H7 (cell line): ENCODE results near the gene FRMD4A. TPM values are rescaled to one million over a fixed set of nuclear protein-coding genes. Genes with fewer than 3 reads are reported as not detected.

ENCODE experiments used
- DNase-seq: peaks from one replicate; pipeline ENCODE4 v3.0.0; 2012
- H3K27me3 ChIP-seq: 2 replicates; pipeline ENCODE4 v1.6.0; 2011; ENCODE audit warnings: mild to moderate bottlenecking, low read length; ENCODE audit not compliant: control insufficient read depth, insufficient read depth
- H3K36me3 ChIP-seq: replicated peaks from 2 replicates; pipeline ENCODE4 v1.5.1; 2011; ENCODE audit warnings: low read length; ENCODE audit not compliant: control insufficient read depth, insufficient read depth
- H3K4me3 ChIP-seq: 2 replicates; pipeline ENCODE4 v1.5.1; 2011; ENCODE audit warnings: low read depth, mild to moderate bottlenecking, control low read depth, low read length, moderate library complexity; ENCODE audit not compliant: insufficient read depth
- total RNA-seq: library from RNA; depleted of rRNA; stranded (reverse); fragments of >200 nt; shearing (Covaris generic); gene quantifications from 2 replicates; pipeline ENCODE4 v1.2.3, GENCODE V29; 2014

FRMD4A gene
- total RNA-seq, 1 experiment from 2014 or later: 10.8 TPM

DNA sequence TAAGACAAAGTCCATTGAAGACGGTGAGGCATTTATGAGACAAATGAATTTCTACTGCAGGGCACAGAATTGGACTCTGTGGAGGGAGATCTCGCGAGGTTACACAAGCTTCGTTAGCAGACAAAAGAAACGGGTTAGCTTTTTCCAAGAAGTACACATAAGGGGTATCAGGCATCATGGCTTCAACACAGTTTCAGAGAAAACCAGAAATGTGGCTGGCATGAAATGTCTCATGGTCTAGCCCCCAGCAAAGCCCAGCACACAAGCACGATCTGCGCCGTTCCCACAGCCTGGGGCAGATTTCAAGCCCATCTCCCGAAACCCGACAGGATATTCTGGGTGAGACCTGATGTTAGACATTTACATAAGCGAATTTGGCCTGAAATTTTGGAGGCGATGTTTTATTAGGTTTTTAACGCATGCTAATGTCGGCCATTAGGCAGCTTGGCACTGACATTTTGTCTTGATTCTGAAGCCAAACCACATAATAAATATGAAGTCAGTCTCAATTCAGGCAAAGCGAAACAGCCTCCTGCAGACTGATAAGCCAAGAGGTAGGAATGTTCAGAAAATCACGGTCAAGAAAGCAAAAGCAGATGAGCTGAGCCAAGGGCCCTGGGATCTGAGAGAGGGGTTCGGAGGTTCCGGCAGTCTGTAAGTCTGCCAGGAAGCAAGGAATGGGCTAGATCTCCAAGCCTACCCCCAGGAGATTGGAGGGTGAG, 503.5 kb downstream of the FRMD4A start:
- Histone ChIP-seq H3K36me3 (no peaks in the 10 kb centered on the region), H3K27me3 (no peaks in the 10 kb centered on the region), H3K4me3 (no peak overlapping the region)
- DNase-seq: no peak

DNA sequence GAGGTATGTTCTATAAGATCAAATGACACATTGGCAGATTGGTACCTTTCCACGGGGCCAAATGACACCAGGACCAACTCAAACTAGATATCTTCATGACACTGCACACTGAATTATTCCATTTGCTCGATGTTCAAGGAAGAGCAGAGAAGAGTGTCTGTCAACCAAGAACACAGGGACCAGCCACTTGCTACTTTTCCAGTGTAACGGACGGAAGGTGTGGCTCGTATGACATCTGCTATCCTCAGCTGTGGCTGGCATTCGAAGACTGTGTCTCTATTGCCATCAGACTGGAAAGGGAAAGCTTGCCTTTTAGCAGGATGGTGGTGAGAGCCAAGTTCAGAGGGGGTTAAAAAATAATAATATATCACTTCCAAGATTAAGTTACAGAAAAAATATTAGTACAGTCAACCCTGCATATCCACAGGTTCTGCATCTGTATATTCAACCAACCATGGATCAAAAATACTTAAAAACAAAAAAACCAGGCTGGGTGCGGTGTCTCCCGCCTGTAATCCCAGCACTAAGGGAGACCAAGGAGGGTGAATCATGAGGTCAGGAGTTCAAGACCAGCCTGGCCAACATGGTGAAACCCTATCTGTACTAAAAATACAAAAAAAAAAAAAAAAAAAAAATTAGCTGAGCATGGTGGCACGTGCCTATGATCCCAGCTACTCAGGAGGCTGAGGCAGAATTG, 506.9 kb downstream of the FRMD4A start:
- no peak for DNase-seq
- Histone ChIP-seq H3K4me3 (no peak overlapping the region), H3K36me3 (no peaks in the 10 kb centered on the region), H3K27me3 (no peaks in the 10 kb centered on the region)

DNA sequence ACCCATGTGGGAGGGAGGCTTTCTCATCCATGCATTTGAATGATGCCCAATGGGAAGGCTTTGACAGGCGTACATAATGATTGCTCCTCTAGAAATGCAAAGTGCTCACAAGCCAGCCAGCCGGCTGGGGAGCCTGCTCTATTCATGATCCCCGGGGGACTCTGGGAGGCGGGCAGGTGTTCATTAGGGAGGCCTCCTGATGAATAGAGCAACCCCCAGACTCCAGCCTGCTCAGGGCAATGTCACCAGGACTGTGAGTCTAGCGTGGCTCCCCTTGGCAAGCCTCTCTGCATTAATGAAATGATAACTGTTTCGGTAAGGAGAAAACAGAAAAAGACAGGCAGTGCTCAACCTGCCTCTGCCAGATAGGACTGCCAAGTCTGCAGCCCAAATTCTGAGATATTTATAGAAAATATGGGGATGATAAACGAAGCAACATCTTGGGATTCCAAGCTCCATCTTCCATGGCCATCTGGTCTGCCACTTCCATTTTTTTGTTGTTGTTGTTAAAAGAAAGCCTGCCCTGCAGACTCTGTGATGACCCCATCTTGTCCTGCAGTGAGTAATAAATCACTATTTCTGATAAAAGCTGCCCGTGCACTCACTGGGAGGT, 507.5 kb downstream of the FRMD4A start:
- H3K27me3 ChIP-seq: no peaks in the 10 kb centered on the region
- DNase-seq: peak; percentile 72
- H3K36me3 ChIP-seq: no peaks in the 10 kb centered on the region
- H3K4me3 ChIP-seq: no peak overlapping the region

DNA sequence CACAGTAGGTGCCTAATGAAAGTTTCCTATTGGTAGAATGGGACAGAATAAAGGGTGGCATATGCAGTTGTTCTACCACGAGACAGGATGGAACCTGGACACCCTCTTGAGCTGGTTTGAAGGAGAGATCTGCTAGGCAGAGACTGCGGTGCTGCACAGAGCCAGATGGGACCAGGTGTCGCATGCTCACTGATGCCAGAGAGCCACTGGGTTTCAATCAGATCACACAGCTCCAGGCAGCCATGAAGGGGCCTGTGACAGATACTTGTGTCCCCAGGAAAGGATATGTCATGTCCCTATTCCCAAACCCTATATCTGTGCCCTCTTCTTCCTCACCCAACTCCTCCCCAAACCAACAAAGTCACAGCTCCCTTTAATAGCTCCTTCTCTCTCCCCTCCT, 508.2 kb downstream of the FRMD4A start:
- Histone ChIP-seq H3K36me3 (no peaks in the 10 kb centered on the region), H3K4me3 (no peak overlapping the region)

DNA sequence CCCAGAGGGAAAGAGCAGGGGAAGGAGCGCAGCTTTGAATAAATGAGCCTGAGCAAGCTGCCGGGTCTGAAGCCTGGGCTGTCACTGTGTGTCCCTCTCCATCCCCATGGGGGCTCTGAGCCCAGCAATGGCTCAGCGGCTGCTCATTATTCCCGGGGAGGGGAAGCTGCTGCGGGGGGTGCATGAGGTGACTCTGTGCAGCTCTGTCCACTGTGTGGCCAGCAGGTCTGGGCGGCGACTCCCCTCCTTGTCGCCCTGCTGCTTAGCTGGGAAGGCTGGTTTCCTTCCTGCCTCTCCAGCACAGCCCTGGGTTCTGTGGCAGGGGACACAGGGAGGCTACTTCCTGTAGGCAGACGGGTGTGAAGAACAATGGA, 509.8 kb downstream of the FRMD4A start:
- DNase-seq: peak; percentile 44
- Histone ChIP-seq H3K36me3 (peaks cover 2% of the 10 kb centered on the region), H3K4me3 (no peak overlapping the region), H3K27me3 (no peaks in the 10 kb centered on the region)

More for the DNA sequence above, 508.2 kb downstream of the FRMD4A start:
- DNase-seq: no peak
- no peaks in the 10 kb centered on the region for H3K27me3 ChIP-seq

DNA sequence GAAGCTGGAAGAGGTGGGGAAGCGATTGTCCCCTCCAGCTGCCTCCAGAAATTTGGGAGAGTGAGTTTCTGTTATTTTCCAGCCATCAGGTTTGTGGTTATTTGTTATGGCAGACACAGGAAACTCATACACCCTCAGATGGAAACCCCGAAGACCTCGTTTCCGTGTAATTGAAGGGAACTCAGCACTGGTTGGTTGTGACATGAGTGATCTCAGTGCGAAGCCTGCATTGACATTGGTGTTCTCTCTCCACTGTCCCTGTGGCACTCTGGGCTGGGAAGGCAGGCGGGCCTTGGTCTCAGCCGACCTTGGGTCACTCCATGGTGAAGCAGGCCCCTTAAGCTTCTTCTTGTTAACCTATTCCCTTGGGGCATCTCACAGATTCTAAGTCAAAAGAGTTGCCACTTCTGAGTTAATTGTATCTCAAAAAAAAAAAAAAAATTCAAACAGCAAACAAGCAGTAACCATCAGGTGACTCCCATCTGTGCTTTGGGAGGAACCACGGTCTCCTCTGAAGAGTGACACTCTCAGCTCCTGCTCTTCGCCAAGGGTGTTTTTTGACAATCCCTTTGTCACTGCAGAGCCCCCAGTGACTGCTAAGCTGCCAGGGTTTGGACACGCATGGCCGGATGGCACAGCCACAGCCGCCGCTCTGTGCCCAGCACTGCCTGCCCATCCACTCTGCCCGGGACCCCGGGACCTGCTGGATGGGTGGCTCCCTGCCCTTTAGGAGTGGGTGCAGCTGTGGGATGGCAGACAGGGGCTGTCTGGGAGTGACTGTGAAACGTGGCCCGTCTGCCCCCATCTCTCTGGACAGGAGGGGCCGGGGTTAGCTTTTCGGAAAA, 510.4 kb downstream of the FRMD4A start:
- H3K36me3 ChIP-seq: peaks cover 2% of the 10 kb centered on the region
- no peaks in the 10 kb centered on the region for H3K27me3 ChIP-seq
- no peak for DNase-seq
- H3K4me3 ChIP-seq: no peak overlapping the region

DNA sequence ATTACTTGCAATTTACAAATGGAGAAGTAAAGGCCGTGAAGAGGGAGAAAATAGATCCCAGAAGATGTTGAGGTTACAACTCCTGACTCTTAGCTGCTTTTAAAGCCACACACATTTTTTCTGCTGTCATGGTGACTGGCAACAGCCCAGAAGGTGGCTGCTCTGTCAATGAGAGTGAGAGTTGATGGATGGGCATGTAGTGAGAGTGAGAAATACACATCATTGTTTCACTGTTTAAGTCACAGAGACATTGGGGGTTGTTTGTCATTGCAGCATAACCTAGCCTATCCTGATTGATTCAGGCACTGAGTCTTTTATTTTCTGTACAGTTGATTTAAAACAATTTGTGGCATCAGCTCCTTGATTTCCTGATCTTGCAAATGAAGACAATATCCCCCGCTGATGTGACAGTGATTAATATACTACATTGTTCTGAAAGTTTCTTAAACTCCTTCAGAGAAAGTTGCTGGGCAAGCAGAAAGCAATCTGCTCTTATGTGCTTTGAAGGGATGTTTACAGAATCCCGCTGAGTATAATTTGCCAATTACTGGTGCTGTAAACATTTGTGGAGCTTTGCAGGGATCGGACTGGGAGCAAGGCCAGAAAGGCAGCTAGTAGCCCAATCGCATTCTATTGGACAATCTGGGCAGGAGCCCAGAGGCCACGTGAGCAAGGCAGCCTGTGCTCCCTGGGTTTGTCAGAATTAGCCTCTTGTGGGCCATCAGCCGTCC, 514.4 kb downstream of the FRMD4A start:
- Histone ChIP-seq H3K36me3 (peaks cover 2% of the 10 kb centered on the region), H3K27me3 (no peaks in the 10 kb centered on the region), H3K4me3 (no peak overlapping the region)
- no peak for DNase-seq

DNA sequence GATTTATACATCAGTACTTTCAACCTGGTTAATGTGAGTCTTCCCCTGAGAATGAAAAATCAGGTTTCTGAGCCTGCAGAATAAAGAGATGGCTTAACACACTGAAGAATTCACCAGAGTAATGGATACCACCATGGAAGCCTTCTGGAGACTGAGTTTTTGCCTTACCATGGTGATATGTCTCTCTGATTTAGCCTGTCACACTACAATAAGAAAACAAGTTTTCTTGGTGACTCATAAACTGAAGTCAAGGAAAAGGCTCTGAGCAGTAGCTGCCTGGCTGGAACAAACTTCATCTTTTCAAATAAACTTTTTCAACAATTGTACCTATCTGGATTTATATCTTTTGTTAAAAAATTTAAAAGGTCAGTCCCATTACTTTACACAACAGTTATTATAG, 515.0 kb downstream of the FRMD4A start:
- Histone ChIP-seq H3K36me3 (peaks cover 2% of the 10 kb centered on the region), H3K27me3 (no peaks in the 10 kb centered on the region), H3K4me3 (no peak overlapping the region)
- DNase-seq: no peak

DNA sequence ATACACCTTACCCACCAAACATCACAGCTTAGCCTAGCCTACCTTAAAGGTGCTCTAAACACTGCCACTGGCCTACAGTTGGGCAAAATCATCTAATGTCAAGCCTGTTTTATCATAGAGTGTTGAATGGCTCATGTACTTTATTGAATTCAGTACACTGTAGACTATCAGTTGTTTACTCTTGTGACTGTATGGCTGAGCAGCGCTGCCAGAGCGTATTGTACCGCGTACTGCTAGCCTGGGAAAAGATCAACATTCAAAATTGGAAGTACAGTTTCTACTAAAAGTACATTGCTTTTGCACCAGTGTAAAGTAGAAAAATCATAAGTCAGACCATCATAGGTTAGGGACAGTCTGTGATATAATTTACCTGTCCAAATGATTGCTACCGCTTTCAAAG, 517.2 kb downstream of the FRMD4A start:
- Histone ChIP-seq H3K27me3 (no peaks in the 10 kb centered on the region), H3K36me3 (peaks cover 2% of the 10 kb centered on the region), H3K4me3 (no peak overlapping the region)
- no peak for DNase-seq

DNA sequence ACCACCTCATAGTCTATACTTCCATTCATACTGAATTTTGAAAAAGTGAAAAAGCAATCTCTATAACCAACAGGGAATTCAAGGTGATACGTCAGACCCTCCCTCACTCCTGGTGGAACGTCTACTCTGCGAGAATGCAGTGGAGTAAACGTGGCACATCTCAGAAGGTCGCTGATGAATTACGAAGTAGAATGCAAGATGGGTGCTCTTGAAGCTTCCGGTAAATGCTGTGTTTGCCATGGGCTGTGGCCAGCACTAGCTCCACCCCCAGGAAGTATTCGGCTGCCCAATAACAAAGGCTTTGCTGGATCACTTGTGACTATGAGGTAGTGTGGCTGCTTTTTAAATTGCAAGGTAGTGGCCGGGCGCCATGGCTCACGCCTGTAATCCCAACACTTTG, 517.9 kb downstream of the FRMD4A start:
- Histone ChIP-seq H3K27me3 (no peaks in the 10 kb centered on the region), H3K36me3 (peaks cover 2% of the 10 kb centered on the region)
- no peak for DNase-seq

DNA sequence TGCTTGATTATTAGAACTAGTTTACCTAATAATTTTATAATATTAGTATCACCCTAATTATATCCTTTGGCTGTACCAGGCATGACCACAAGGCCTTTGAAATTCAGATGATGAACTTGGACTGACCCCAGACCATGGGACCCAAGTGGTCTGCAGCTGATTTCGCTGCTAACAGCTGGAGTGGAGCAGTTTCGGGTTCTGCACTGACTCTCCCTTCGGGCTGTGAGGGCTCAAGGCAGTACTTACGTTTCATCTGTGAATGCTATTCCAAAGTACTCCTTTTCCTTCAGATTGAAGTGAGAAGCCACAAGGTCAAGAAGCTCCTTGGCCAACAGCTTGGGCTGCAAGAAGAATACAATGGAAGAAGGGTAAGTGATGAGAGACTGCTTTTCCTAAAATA, 520.2 kb downstream of the FRMD4A start:
- H3K27me3 ChIP-seq: no peaks in the 10 kb centered on the region
- no peaks in the 10 kb centered on the region for H3K36me3 ChIP-seq
- no peak for DNase-seq
- H3K4me3 ChIP-seq: no peak overlapping the region

More for the DNA sequence above, 517.9 kb downstream of the FRMD4A start:
- H3K4me3 ChIP-seq: no peak overlapping the region

DNA sequence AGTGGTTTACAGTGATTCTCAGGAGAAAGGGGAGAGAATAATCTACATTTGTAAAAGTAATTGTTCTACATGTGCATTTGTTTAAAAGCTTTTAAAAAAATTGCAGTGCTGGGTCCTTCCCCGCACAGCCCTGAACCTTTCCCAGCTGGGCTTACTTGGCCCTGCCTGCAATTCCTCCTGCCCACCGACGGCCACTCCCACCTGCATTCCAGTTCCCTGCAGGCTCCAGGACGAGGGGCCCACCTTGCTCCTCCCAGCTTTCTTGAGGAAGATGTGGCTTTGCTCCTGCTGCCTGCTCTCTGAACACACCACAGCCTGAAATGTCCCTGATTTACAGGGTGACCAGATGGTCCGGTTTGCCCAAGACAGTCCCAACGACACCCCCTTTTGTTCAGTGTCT, 521.3 kb downstream of the FRMD4A start:
- Histone ChIP-seq H3K4me3 (no peak overlapping the region), H3K27me3 (no peaks in the 10 kb centered on the region), H3K36me3 (no peaks in the 10 kb centered on the region)
- peak; percentile 70 for DNase-seq

DNA sequence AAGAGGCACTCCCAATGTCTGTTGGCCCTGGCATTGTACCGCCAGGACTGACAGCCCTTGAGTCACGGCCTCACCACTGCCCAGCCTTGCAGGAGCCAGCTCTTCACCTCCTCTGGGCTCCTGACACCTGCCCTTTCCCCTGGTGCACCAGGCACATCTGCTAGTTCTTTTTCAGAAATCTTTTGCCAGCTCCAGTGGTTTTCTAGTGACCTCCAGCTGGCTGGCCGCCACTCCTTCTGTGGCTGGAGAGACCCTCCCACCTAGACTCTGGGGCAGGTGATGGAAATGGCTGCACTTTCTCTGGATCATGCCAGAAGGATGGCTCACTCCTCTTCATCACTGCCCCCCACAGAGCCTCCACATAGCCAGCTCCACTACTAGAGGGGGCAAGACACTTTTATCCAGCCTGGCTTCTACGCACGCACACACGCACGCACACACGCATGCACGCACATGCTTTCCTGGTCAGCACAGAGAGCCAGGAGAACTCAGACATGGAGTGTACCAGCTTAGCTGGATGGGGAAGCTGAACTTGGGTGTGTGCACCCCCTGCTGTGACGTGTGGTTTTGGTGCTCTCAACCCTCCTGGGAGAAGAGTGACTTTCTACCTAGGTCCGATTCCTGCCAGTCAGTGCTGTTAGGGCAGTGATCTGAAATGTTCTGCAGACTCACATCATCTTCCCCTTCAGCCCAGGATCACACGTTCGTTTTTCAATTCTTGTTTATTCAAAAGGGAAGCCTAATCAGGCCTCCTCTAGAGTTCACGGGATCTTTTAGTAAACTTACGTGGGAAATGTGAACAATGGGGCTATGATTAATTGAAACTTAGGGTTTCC, 522.0 kb downstream of the FRMD4A start:
- H3K4me3 ChIP-seq: no peak overlapping the region
- H3K27me3 ChIP-seq: no peaks in the 10 kb centered on the region
- no peaks in the 10 kb centered on the region for H3K36me3 ChIP-seq
- no peak for DNase-seq
